ENCODE data around the gene LINGO3.
"Not testable (repeated sequence)": the region's sequence is repeated elsewhere in the genome, so short reads cannot be mapped to it uniquely, and the experiment has no call there.

LINGO3 gene

GRCh38 chr19:2308114-2308556 lies at the start of gene LINGO3:
TSS of gene LINGO3 (minus strand) at chr19:2308154. CDS start at chr19:2291776, 16,378 bp downstream.
- DNase-seq (ENCODE audit: low read depth in 2 of 2) = no peak

- no peak for DNase-seq (ENCODE audit: low read depth in 2 of 2)
These were observed 48.2 kb upstream of the LINGO3 start for GRCh38 chr19:2356036-2356646.

GRCh38 chr19:2355168-2356035 lies 47.4 kb upstream of the LINGO3 start:
- DNase-seq (ENCODE audit: low read depth in 2 of 2) = no peak

- DNase-seq (ENCODE audit: low read depth in 2 of 2) = no peak
These were observed 46.7 kb upstream of the LINGO3 start for GRCh38 chr19:2354670-2355069.

- DNase-seq (ENCODE audit: low read depth in 2 of 2) = no peak
These were observed 46.1 kb upstream of the LINGO3 start for GRCh38 chr19:2353887-2354592.

- DNase-seq (ENCODE audit: low read depth in 2 of 2) = no peak
These were observed 45.4 kb upstream of the LINGO3 start for GRCh38 chr19:2353159-2353886.

- DNase-seq (ENCODE audit: low read depth in 2 of 2) = no peak
These were observed 44.2 kb upstream of the LINGO3 start for GRCh38 chr19:2352121-2352520.

- no peak for DNase-seq (ENCODE audit: low read depth in 2 of 2)
These were observed 43.6 kb upstream of the LINGO3 start for GRCh38 chr19:2351591-2351990.

- DNase-seq (ENCODE audit: low read depth in 2 of 2) = no peak
These were observed 42.7 kb upstream of the LINGO3 start for GRCh38 chr19:2350656-2351055.

- DNase-seq (ENCODE audit: low read depth in 2 of 2) = not testable (repeated sequence)
These were observed 41.9 kb upstream of the LINGO3 start for GRCh38 chr19:2349818-2350217.

GRCh38 chr19:2345794-2346663 lies 38.1 kb upstream of the LINGO3 start:
- DNase-seq (ENCODE audit: low read depth in 2 of 2) = no peak

GRCh38 chr19:2345076-2345475 lies 37.1 kb upstream of the LINGO3 start:
- DNase-seq (ENCODE audit: low read depth in 2 of 2) = no peak

- DNase-seq (ENCODE audit: low read depth in 2 of 2) = no peak
These were observed 36.5 kb upstream of the LINGO3 start for GRCh38 chr19:2344381-2344870.

GRCh38 chr19:2343289-2343982 lies 35.5 kb upstream of the LINGO3 start:
- no peak for DNase-seq (ENCODE audit: low read depth in 2 of 2)

- no peak for DNase-seq (ENCODE audit: low read depth in 2 of 2)
These were observed 34.8 kb upstream of the LINGO3 start for GRCh38 chr19:2342656-2343288.

GRCh38 chr19:2341982-2342381 lies 34.0 kb upstream of the LINGO3 start:
- no peak for DNase-seq (ENCODE audit: low read depth in 2 of 2)

- no peak for DNase-seq (ENCODE audit: low read depth in 2 of 2)
These were observed 33.3 kb upstream of the LINGO3 start for GRCh38 chr19:2341244-2341751.

- DNase-seq (ENCODE audit: low read depth in 2 of 2) = no peak
These were observed 32.7 kb upstream of the LINGO3 start for GRCh38 chr19:2340496-2341243.

All from activated CD4-positive, alpha-beta T cell treated with anti-CD3 and anti-CD28 coated beads for 24 hours (primary cell).